Measurements from ENCODE around the gene NAP1L5. TPM values are rescaled to one million over a fixed set of nuclear protein-coding genes. Genes with fewer than 3 reads are reported as not detected.

NAP1L5 gene, protein sequence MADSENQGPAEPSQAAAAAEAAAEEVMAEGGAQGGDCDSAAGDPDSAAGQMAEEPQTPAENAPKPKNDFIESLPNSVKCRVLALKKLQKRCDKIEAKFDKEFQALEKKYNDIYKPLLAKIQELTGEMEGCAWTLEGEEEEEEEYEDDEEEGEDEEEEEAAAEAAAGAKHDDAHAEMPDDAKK
- 10 to 100 TPM in 2 of 4 donors, 1 to 10 TPM in 2; 4.0 to 13.6 (median 10.3) TPM for total RNA-seq

DNA sequence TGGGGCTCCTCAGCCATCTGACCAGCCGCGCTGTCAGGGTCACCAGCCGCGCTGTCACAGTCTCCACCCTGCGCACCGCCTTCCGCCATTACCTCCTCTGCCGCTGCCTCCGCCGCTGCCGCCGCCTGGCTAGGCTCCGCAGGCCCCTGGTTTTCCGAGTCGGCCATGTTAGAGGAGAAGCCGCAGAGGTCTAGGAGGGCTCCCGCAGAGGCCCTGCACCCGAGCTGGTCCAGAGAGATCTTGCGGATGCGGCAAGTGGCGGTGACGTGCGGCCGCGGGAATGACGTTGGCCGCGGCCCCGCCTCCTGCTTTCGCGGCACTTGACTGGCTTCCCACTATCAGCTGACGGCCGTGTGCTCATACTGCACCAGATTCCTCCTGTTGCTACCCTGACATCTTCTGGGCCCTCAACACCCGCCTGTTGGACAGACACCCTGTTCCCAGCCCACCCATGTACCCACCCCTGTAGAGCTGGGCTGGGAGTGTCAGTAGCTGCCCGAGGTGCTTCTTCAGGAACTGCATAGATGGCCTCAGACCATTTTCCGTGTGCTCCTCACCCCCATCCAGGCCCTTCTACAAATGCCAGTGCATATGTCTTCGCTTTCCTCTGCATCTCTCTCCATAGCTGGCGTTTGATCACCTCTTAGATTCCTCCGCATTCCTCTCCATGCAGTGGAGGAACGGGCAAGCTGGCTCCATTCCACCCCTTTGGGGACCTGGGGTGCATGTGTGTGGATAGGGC is at the start of gene NAP1L5:
NAP1L5 (minus strand) TSS at position 242 of the 742 bp plus-strand sequence; CDS start at position 167, 75 bp downstream.
- TF ChIP-seq, protein P1, sequence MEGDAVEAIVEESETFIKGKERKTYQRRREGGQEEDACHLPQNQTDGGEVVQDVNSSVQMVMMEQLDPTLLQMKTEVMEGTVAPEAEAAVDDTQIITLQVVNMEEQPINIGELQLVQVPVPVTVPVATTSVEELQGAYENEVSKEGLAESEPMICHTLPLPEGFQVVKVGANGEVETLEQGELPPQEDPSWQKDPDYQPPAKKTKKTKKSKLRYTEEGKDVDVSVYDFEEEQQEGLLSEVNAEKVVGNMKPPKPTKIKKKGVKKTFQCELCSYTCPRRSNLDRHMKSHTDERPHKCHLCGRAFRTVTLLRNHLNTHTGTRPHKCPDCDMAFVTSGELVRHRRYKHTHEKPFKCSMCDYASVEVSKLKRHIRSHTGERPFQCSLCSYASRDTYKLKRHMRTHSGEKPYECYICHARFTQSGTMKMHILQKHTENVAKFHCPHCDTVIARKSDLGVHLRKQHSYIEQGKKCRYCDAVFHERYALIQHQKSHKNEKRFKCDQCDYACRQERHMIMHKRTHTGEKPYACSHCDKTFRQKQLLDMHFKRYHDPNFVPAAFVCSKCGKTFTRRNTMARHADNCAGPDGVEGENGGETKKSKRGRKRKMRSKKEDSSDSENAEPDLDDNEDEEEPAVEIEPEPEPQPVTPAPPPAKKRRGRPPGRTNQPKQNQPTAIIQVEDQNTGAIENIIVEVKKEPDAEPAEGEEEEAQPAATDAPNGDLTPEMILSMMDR (IDR thresholded peaks at IDR 0.05): no peak
- peak; percentile 68 for TF ChIP-seq POLR2AphosphoS5 (IDR thresholded peaks at IDR 0.05)
- no peak for TF ChIP-seq EP300 (IDR thresholded peaks at IDR 0.05)
- peak in 1 of 2 donors; percentile 26 for TF ChIP-seq POLR2A (IDR thresholded peaks at IDR 0.05)
- H3K36me3 ChIP-seq: peaks cover 0 to 16% of the 10 kb centered on the region in 2 donors
- peak within 1 kb of the TSS; percentile 48 to 88 (median 80) for H3K27ac ChIP-seq
- no peaks in the 10 kb centered on the region for H3K27me3 ChIP-seq
- no peaks in the 10 kb centered on the region for H3K9me3 ChIP-seq
- peak; percentile 90 for ATAC-seq
- 68 to 80% methylated on average over 8 to 10 of the region's 40 CpGs for WGBS, 2 donors (ENCODE audit: low coverage in 1 of 2)
- peaks cover 0 to 20% (median 0%) of the 10 kb centered on the region in 3 donors for H3K4me1 ChIP-seq
- H3K4me3 ChIP-seq: peak within 1 kb of the TSS; percentile 61 to 64

DNA sequence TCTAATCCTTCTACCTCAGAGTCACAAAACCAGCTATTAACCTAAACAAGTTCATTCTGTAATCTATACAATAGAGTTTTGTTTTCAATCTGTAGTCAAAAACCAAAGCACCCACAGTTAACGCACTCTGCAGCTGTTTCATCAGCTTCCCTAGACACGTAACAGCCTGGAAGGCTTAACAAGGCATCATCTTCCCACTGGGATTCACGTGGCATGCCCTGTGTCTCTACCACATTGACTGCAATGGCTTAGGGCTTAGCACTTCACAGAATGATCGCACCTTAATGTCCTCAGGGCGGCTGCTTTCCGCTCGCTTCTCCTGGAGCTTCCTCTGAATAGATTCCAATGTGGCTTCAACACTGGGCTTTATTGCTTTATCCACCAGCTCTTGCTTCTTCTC is 49.7 kb upstream of the NAP1L5 start:
- no peak for ATAC-seq
- Histone ChIP-seq H3K27me3 (no peaks in the 10 kb centered on the region), H3K4me3 (no peak overlapping the region), H3K9me3 (no peaks in the 10 kb centered on the region), H3K27ac (peak overlapping the region in 1 of 4 donors; percentile 73), H3K36me3 (peaks cover 0 to 61% of the 10 kb centered on the region in 2 donors), H3K4me1 (peaks cover 3 to 40% (median 23%) of the 10 kb centered on the region in 3 donors)
- whole genome bisulfite sequencing, 2 donors (ENCODE audit: low coverage in 1 of 2): 96 to 98% methylated on average over 5 to 7 of the region's 7 CpGs
- no peak for TF ChIP-seq EP300 (IDR thresholded peaks at IDR 0.05)

DNA sequence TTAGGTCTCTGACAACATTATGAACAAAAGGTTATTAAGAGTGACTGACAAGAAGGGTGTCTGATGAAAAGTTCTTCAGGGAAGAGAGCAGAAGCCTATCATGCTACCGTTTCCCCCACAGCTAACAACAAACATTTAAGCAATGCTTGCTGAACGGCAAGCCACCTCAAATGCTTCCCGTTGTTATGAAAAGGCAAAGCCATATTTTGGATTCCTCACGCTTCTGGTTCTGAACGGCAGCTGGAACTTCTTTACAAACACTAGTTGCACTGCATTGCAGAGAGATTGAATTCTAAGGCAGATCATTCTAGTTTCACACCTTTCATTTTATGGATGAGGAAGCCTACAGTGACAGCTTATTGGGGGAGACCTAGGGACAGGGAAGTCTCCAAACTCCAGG is 48.6 kb upstream of the NAP1L5 start:
- peaks cover 3 to 40% (median 23%) of the 10 kb centered on the region in 3 donors for H3K4me1 ChIP-seq
- H3K27me3 ChIP-seq: no peaks in the 10 kb centered on the region
- H3K4me3 ChIP-seq: no peak overlapping the region
- peaks cover 0 to 51% of the 10 kb centered on the region in 2 donors for H3K36me3 ChIP-seq
- ATAC-seq: no peak
- 24 to 40% methylated on average over 4 to 5 of the region's 5 CpGs for WGBS, 2 donors (ENCODE audit: low coverage in 1 of 2)
- TF ChIP-seq POLR2A (IDR thresholded peaks at IDR 0.05): no peak
- H3K27ac ChIP-seq: peak overlapping the region; percentile 28 to 79 (median 68)
- H3K9me3 ChIP-seq: no peaks in the 10 kb centered on the region

DNA sequence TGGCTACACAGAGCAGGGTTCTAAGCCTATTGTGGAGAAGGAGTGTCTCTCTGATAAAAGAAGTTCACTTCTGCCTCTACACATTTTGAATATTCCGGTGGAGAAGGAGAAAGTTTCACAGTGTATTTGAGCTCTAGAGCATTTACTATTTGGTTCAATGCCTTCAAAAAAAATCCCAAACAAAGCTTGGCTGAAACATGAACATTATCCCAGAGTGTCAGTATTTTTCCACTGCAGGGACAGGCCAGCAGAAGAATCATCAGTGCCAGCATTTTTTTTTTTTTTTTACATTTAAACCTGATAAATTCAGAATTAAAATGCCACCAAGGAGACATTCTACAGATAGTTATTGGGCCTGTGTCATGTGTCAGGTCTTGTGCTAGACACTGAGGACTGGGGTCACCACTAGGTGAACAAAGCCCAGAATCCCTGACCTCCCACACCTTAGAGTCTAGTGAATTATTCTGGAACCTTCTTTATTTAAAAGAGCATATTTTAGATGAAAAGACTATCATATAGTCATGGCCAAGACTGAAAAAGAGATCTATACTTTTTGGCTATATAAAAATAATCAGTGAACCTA is 48.0 kb upstream of the NAP1L5 start:
- H3K4me1 ChIP-seq: peaks cover 3 to 46% (median 23%) of the 10 kb centered on the region in 3 donors
- peak overlapping the region; percentile 31 to 79 (median 68) for H3K27ac ChIP-seq
- H3K36me3 ChIP-seq: peaks cover 0 to 46% of the 10 kb centered on the region in 2 donors
- no peaks in the 10 kb centered on the region for H3K9me3 ChIP-seq
- peak; percentile 39 for ATAC-seq
- whole genome bisulfite sequencing, 2 donors (ENCODE audit: low coverage in 1 of 2): 40 to 45% methylated on average over 1 of the region's 1 CpG
- no peaks in the 10 kb centered on the region for H3K27me3 ChIP-seq
- TF ChIP-seq POLR2AphosphoS5 (IDR thresholded peaks at IDR 0.05) (no peak), POLR2A (IDR thresholded peaks at IDR 0.05) (no peak), EP300 (IDR thresholded peaks at IDR 0.05) (no peak)
- TF ChIP-seq, protein P1 (IDR thresholded peaks at IDR 0.05): no peak
- no peak overlapping the region for H3K4me3 ChIP-seq

DNA sequence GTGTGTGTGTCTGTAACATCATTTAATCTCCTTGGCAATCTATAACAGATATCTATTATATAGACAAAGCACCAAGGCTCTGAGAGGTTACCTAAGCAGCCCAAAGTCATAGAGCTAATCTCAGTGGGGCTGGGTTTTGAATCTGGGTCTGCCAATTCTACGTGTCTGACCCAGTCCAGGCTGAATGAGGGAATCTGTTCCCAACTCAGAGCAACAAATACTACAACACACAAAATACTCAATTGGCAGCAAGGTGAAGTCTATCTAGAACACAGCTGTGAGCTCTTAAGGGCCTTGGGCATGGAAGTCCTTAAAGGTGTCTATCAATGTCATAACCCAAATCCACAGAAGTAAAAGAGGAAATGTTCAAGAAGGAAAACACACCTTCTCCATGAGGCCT is 47.5 kb upstream of the NAP1L5 start:
- Histone ChIP-seq H3K9me3 (no peaks in the 10 kb centered on the region), H3K4me3 (no peak overlapping the region), H3K27ac (peak overlapping the region; percentile 31 to 79 (median 68)), H3K27me3 (no peaks in the 10 kb centered on the region), H3K36me3 (peaks cover 0 to 41% of the 10 kb centered on the region in 2 donors), H3K4me1 (peaks cover 7 to 51% (median 23%) of the 10 kb centered on the region in 3 donors)
- TF ChIP-seq, protein P1 (IDR thresholded peaks at IDR 0.05): no peak
- no peak for TF ChIP-seq POLR2A (IDR thresholded peaks at IDR 0.05)
- TF ChIP-seq EP300 (IDR thresholded peaks at IDR 0.05): no peak
- TF ChIP-seq POLR2AphosphoS5 (IDR thresholded peaks at IDR 0.05): no peak
- 60% methylated on average over 1 of the region's 1 CpG; no CpG with 5 or more reads in 1 of the 2 donors for WGBS, 2 donors (ENCODE audit: low coverage in 1 of 2)
- ATAC-seq: no peak

All from gastroesophageal sphincter (tissue), 4 donors.